NT2/D1 (cell line): Measurements from ENCODE around the gene ZNF503.

Source experiments
- DNase-seq: peaks from one replicate; pipeline ENCODE4 v3.0.0-alpha.2; 2011; ENCODE audit warnings: low read depth, low spot score
- H3K27me3 ChIP-seq: 2 replicates; pipeline ENCODE4 v1.6.0; 2011; ENCODE audit warnings: mild to moderate bottlenecking; ENCODE audit not compliant: insufficient read length, insufficient read depth
- H3K36me3 ChIP-seq: 2 replicates; pipeline ENCODE4 v1.6.1; 2011; ENCODE audit warnings: mild to moderate bottlenecking, low read length, mixed read lengths; ENCODE audit not compliant: insufficient read depth, insufficient read length
- H3K4me1 ChIP-seq: 2 replicates; pipeline ENCODE4 v1.5.1; 2011; ENCODE audit not compliant: insufficient read depth, insufficient read length
- H3K4me3 ChIP-seq: 2 replicates; pipeline ENCODE4 v1.5.1; 2011; ENCODE audit warnings: low read depth; ENCODE audit not compliant: insufficient read length
- H3K9ac ChIP-seq: 2 replicates; pipeline ENCODE4 v1.6.0; 2011; ENCODE audit warnings: low read depth; ENCODE audit not compliant: insufficient read length
- H3K9me3 ChIP-seq: 2 replicates; pipeline ENCODE4 v1.5.1; 2011; ENCODE audit warnings: mild to moderate bottlenecking, low read length; ENCODE audit not compliant: insufficient read depth
- SUZ12 ChIP-seq: IDR thresholded peaks from 2 replicates; pipeline ENCODE4 v1.6.1; 2011; ENCODE audit not compliant: insufficient read length, insufficient read depth; ENCODE audit errors: extremely low read depth
- YY1 ChIP-seq: IDR thresholded peaks from 2 replicates; pipeline ENCODE4 v1.6.1; 2011; ENCODE audit not compliant: insufficient read length, insufficient read depth
- ZNF274 ChIP-seq: IDR thresholded peaks from 2 replicates; pipeline ENCODE4 v1.6.1; 2011; ENCODE audit warnings: mild to moderate bottlenecking, low read depth, low read length

The ZNF503 gene

GRCh38 chr10:75444781-75445386 is 43.3 kb upstream of the ZNF503 start:
- peaks cover 26% of the 10 kb centered on the region for H3K9me3 ChIP-seq
- peaks cover 2% of the 10 kb centered on the region for H3K4me1 ChIP-seq
- H3K9ac ChIP-seq, result no peak overlapping the region
- peaks cover 12% of the 10 kb centered on the region for H3K27me3 ChIP-seq
- DNase-seq, result no peak
- no peak for TF ChIP-seq SUZ12
- TF ChIP-seq ZNF274, result no peak
- no peak for TF ChIP-seq YY1
- no peak overlapping the region for H3K4me3 ChIP-seq
- no peaks in the 10 kb centered on the region for H3K36me3 ChIP-seq

GRCh38 chr10:75443362-75443761 is 41.8 kb upstream of the ZNF503 start:
- Histone ChIP-seq H3K36me3 (no peaks in the 10 kb centered on the region), H3K9ac (no peak overlapping the region), H3K4me3 (no peak overlapping the region), H3K9me3 (peaks cover 26% of the 10 kb centered on the region), H3K4me1 (no peaks in the 10 kb centered on the region), H3K27me3 (peaks cover 28% of the 10 kb centered on the region)
- no peak for DNase-seq
- TF ChIP-seq ZNF274, result no peak
- TF ChIP-seq SUZ12, result no peak
- no peak for TF ChIP-seq YY1

GRCh38 chr10:75441682-75442081 is 40.1 kb upstream of the ZNF503 start:
- H3K9ac ChIP-seq, result no peak overlapping the region
- H3K27me3 ChIP-seq, result peaks cover 44% of the 10 kb centered on the region
- TF ChIP-seq YY1, result no peak
- TF ChIP-seq ZNF274, result no peak
- no peak for TF ChIP-seq SUZ12
- H3K36me3 ChIP-seq, result no peaks in the 10 kb centered on the region
- H3K4me3 ChIP-seq, result no peak overlapping the region
- no peak for DNase-seq
- no peaks in the 10 kb centered on the region for H3K4me1 ChIP-seq
- H3K9me3 ChIP-seq, result peaks cover 23% of the 10 kb centered on the region

- no peak for TF ChIP-seq YY1
- no peak for TF ChIP-seq ZNF274
- no peak for TF ChIP-seq SUZ12
- Histone ChIP-seq H3K36me3 (no peaks in the 10 kb centered on the region), H3K4me3 (no peak overlapping the region), H3K27me3 (peaks cover 48% of the 10 kb centered on the region), H3K9ac (no peak overlapping the region), H3K9me3 (peaks cover 18% of the 10 kb centered on the region), H3K4me1 (no peaks in the 10 kb centered on the region)
- no peak for DNase-seq
Observed at GRCh38 chr10:75441196-75441595, 39.6 kb upstream of the ZNF503 start.

- H3K9me3 ChIP-seq, result peaks cover 14% of the 10 kb centered on the region
- no peaks in the 10 kb centered on the region for H3K4me1 ChIP-seq
- H3K4me3 ChIP-seq, result no peak overlapping the region
- TF ChIP-seq YY1 (no peak), SUZ12 (no peak), ZNF274 (no peak)
- no peaks in the 10 kb centered on the region for H3K36me3 ChIP-seq
- H3K9ac ChIP-seq, result no peak overlapping the region
- H3K27me3 ChIP-seq, result peaks cover 57% of the 10 kb centered on the region
- DNase-seq, result no peak
Observed at GRCh38 chr10:75440271-75440793, 38.8 kb upstream of the ZNF503 start.

GRCh38 chr10:75439811-75440210 is 38.2 kb upstream of the ZNF503 start:
- Histone ChIP-seq H3K4me3 (no peak overlapping the region), H3K4me1 (no peaks in the 10 kb centered on the region), H3K9me3 (peaks cover 14% of the 10 kb centered on the region), H3K36me3 (no peaks in the 10 kb centered on the region), H3K27me3 (peaks cover 62% of the 10 kb centered on the region), H3K9ac (no peak overlapping the region)
- TF ChIP-seq ZNF274 (no peak), YY1 (no peak), SUZ12 (no peak)
- no peak for DNase-seq

- no peak for DNase-seq
- TF ChIP-seq SUZ12 (no peak), ZNF274 (no peak), YY1 (no peak)
- no peak overlapping the region for H3K4me3 ChIP-seq
- peaks cover 3% of the 10 kb centered on the region for H3K9me3 ChIP-seq
- H3K36me3 ChIP-seq, result no peaks in the 10 kb centered on the region
- H3K9ac ChIP-seq, result no peak overlapping the region
- H3K4me1 ChIP-seq, result no peaks in the 10 kb centered on the region
- H3K27me3 ChIP-seq, result peaks cover 77% of the 10 kb centered on the region
Observed at GRCh38 chr10:75438275-75438674, 36.7 kb upstream of the ZNF503 start.

- DNase-seq, result no peak
- Histone ChIP-seq H3K4me3 (no peak overlapping the region), H3K9ac (no peak overlapping the region), H3K9me3 (no peaks in the 10 kb centered on the region; the same call in 1 of the 2 replicates), H3K27me3 (peaks cover 83% of the 10 kb centered on the region), H3K4me1 (no peaks in the 10 kb centered on the region), H3K36me3 (no peaks in the 10 kb centered on the region)
- TF ChIP-seq SUZ12 (no peak), ZNF274 (no peak), YY1 (no peak)
Observed at GRCh38 chr10:75437693-75438092, 36.1 kb upstream of the ZNF503 start.
